ENCODE results near the gene DHRS7B. TPM values are rescaled to one million over a fixed set of nuclear protein-coding genes. Genes with fewer than 3 reads are reported as not detected.
"Not testable (repeated sequence)": the region's sequence is repeated elsewhere in the genome, so short reads cannot be mapped to it uniquely, and the experiment has no call there.

DHRS7B gene
- total RNA-seq, 2 experiments from 2014 or later: 18.8 to 19.0 TPM

- Mint-ChIP-seq H3K4me3 (peak overlapping the region; percentile 88), H3K27ac (peak overlapping the region; percentile 79), H3K36me3 (peaks cover 5% of the 10 kb centered on the region), H3K9me3 (ENCODE audit: low read depth) (no peaks in the 10 kb centered on the region), H3K4me1 (peaks cover 57% of the 10 kb centered on the region), H3K27me3 (no peaks in the 10 kb centered on the region)
- DNase-seq (no peak), ATAC-seq (peak; percentile 2)
- CTCF ChIA-PET: interaction anchor here (0.6 to 2.1 kb wide), 8 partner anchors 14 to 298 kb away, joined by 3 to 7 read pairs (median 3); no protein-coding TSS in a partner anchor
Measured at GRCh38 chr17:21214777-21215541, 88.2 kb downstream of the DHRS7B start.

- ATAC-seq (no peak), DNase-seq (no peak)
- Mint-ChIP-seq H3K36me3 (peaks cover 1% of the 10 kb centered on the region), H3K4me3 (peak overlapping the region; percentile 88), H3K27me3 (no peaks in the 10 kb centered on the region), H3K9me3 (ENCODE audit: low read depth) (no peaks in the 10 kb centered on the region), H3K27ac (no peak overlapping the region), H3K4me1 (peaks cover 49% of the 10 kb centered on the region)
- CTCF ChIA-PET: interaction anchor here (1.0 to 2.1 kb wide), 3 partner anchors 13 to 297 kb away, joined by 3 to 7 read pairs (median 5); no protein-coding TSS in a partner anchor
Measured at GRCh38 chr17:21215935-21216334, 89.2 kb downstream of the DHRS7B start.

- Mint-ChIP-seq H3K27me3 (no peaks in the 10 kb centered on the region), H3K27ac (no peak overlapping the region), H3K4me3 (no peak overlapping the region), H3K36me3 (peaks cover 15% of the 10 kb centered on the region), H3K9me3 (ENCODE audit: low read depth) (no peaks in the 10 kb centered on the region), H3K4me1 (peaks cover 36% of the 10 kb centered on the region)
- ATAC-seq (no peak), DNase-seq (no peak)
- CTCF ChIA-PET: interaction anchor here (1.3 kb wide), 1 partner anchor 62 kb away, joined by 3 read pairs; no protein-coding TSS in a partner anchor
Measured at GRCh38 chr17:21217346-21217745, 90.6 kb downstream of the DHRS7B start.

GRCh38 chr17:21218101-21218500 is 91.3 kb downstream of the DHRS7B start:
- H3K4me1 Mint-ChIP-seq: peaks cover 29% of the 10 kb centered on the region
- no peaks in the 10 kb centered on the region for H3K9me3 Mint-ChIP-seq (ENCODE audit: low read depth)
- CTCF ChIA-PET: interaction anchor here (1.3 kb wide), 1 partner anchor 61 kb away, joined by 3 read pairs; no protein-coding TSS in a partner anchor
- ATAC-seq (no peak), DNase-seq (no peak)
- H3K4me3 Mint-ChIP-seq: no peak overlapping the region
- peaks cover 16% of the 10 kb centered on the region for H3K36me3 Mint-ChIP-seq
- no peaks in the 10 kb centered on the region for H3K27me3 Mint-ChIP-seq
- H3K27ac Mint-ChIP-seq: no peak overlapping the region

GRCh38 chr17:21218831-21219380 is 92.1 kb downstream of the DHRS7B start:
- ATAC-seq (no peak), DNase-seq (no peak)
- CTCF ChIA-PET: no interaction called here
- Mint-ChIP-seq H3K4me1 (peaks cover 27% of the 10 kb centered on the region), H3K27ac (no peak overlapping the region), H3K36me3 (peaks cover 16% of the 10 kb centered on the region), H3K4me3 (no peak overlapping the region), H3K9me3 (ENCODE audit: low read depth) (no peaks in the 10 kb centered on the region), H3K27me3 (no peaks in the 10 kb centered on the region)

GRCh38 chr17:21223086-21223485 is 96.3 kb downstream of the DHRS7B start:
- H3K27me3 Mint-ChIP-seq: no peaks in the 10 kb centered on the region

GRCh38 chr17:21227277-21227676 is 100.5 kb downstream of the DHRS7B start:
- H3K27ac Mint-ChIP-seq; H3K27me3 Mint-ChIP-seq; H3K4me1 Mint-ChIP-seq; DNase-seq; ATAC-seq; CTCF ChIA-PET; H3K36me3 Mint-ChIP-seq; H3K9me3 Mint-ChIP-seq (ENCODE audit: low read depth); H3K4me3 Mint-ChIP-seq: not testable (repeated sequence)

More at GRCh38 chr17:21223086-21223485, 96.3 kb downstream of the DHRS7B start:
- Mint-ChIP-seq H3K36me3 (peaks cover 16% of the 10 kb centered on the region), H3K4me1 (no peaks in the 10 kb centered on the region), H3K4me3 (no peak overlapping the region), H3K27ac (no peak overlapping the region), H3K9me3 (ENCODE audit: low read depth) (no peaks in the 10 kb centered on the region)
- no peak for DNase-seq
- CTCF ChIA-PET: no interaction called here
- no peak for ATAC-seq

GRCh38 chr17:21228111-21228510 is 101.3 kb downstream of the DHRS7B start:
- peaks cover 8% of the 10 kb centered on the region for H3K36me3 Mint-ChIP-seq
- CTCF ChIA-PET: interaction anchor here (0.8 kb wide), 1 partner anchor 12 kb away, joined by 3 read pairs; no protein-coding TSS in a partner anchor
- no peak for DNase-seq
- ATAC-seq: no peak
- H3K4me1 Mint-ChIP-seq: no peaks in the 10 kb centered on the region
- peaks cover 5% of the 10 kb centered on the region for H3K9me3 Mint-ChIP-seq (ENCODE audit: low read depth)
- H3K4me3 Mint-ChIP-seq: no peak overlapping the region
- H3K27ac Mint-ChIP-seq: no peak overlapping the region
- no peaks in the 10 kb centered on the region for H3K27me3 Mint-ChIP-seq

GRCh38 chr17:21228845-21229244 is 102.1 kb downstream of the DHRS7B start:
- no peaks in the 10 kb centered on the region for H3K27me3 Mint-ChIP-seq
- ATAC-seq (no peak), DNase-seq (no peak)
- peaks cover 5% of the 10 kb centered on the region for H3K9me3 Mint-ChIP-seq (ENCODE audit: low read depth)
- CTCF ChIA-PET: interaction anchor here (0.8 kb wide), 1 partner anchor 13 kb away, joined by 3 read pairs; no protein-coding TSS in a partner anchor
- no peaks in the 10 kb centered on the region for H3K4me1 Mint-ChIP-seq
- H3K4me3 Mint-ChIP-seq: no peak overlapping the region
- H3K36me3 Mint-ChIP-seq: peaks cover 8% of the 10 kb centered on the region
- H3K27ac Mint-ChIP-seq: no peak overlapping the region

- DNase-seq (no peak), ATAC-seq (no peak)
- Mint-ChIP-seq H3K36me3 (peaks cover 9% of the 10 kb centered on the region), H3K4me1 (no peaks in the 10 kb centered on the region), H3K27me3 (no peaks in the 10 kb centered on the region), H3K27ac (no peak overlapping the region), H3K9me3 (ENCODE audit: low read depth) (peaks cover 5% of the 10 kb centered on the region), H3K4me3 (no peak overlapping the region)
- CTCF ChIA-PET: no interaction called here
Measured at GRCh38 chr17:21231533-21231932, 104.8 kb downstream of the DHRS7B start.

GRCh38 chr17:21232033-21232749 is 105.4 kb downstream of the DHRS7B start:
- H3K4me1 Mint-ChIP-seq: no peaks in the 10 kb centered on the region
- ATAC-seq: no peak
- no peak for DNase-seq
- H3K36me3 Mint-ChIP-seq: peaks cover 9% of the 10 kb centered on the region
- H3K27me3 Mint-ChIP-seq: no peaks in the 10 kb centered on the region
- CTCF ChIA-PET: no interaction called here
- peaks cover 5% of the 10 kb centered on the region for H3K9me3 Mint-ChIP-seq (ENCODE audit: low read depth)
- no peak overlapping the region for H3K27ac Mint-ChIP-seq
- no peak overlapping the region for H3K4me3 Mint-ChIP-seq

GRCh38 chr17:21233581-21234347 is 107.0 kb downstream of the DHRS7B start:
- no peak overlapping the region for H3K4me3 Mint-ChIP-seq
- peaks cover 5% of the 10 kb centered on the region for H3K9me3 Mint-ChIP-seq (ENCODE audit: low read depth)
- no peak overlapping the region for H3K27ac Mint-ChIP-seq
- DNase-seq: no peak
- CTCF ChIA-PET: no interaction called here
- peaks cover 9% of the 10 kb centered on the region for H3K36me3 Mint-ChIP-seq
- no peaks in the 10 kb centered on the region for H3K27me3 Mint-ChIP-seq
- H3K4me1 Mint-ChIP-seq: no peaks in the 10 kb centered on the region
- no peak for ATAC-seq

GRCh38 chr17:21235921-21236320 is 109.2 kb downstream of the DHRS7B start:
- Mint-ChIP-seq H3K27me3 (no peaks in the 10 kb centered on the region), H3K9me3 (ENCODE audit: low read depth) (peaks cover 5% of the 10 kb centered on the region), H3K27ac (no peak overlapping the region), H3K36me3 (peaks cover 9% of the 10 kb centered on the region), H3K4me3 (no peak overlapping the region), H3K4me1 (no peaks in the 10 kb centered on the region)
- ATAC-seq: no peak
- CTCF ChIA-PET: no interaction called here
- DNase-seq: no peak

Data from activated CD8-positive, alpha-beta memory T cell treated with anti-CD3 and anti-CD28 coated beads, Interleukin-2, amount 10 ng/mL, durations not matched to agents 7 days and 5 days (primary cell).